Muscle of arm (tissue), 12 donors: ENCODE measurements around the gene CBR3. TPM values are rescaled to one million over a fixed set of nuclear protein-coding genes. Genes with fewer than 3 reads are reported as not detected.
A peak's percentile ranks its signal among the peaks of the same experiment; 100 is the strongest.
"Not testable (repeated sequence)": the region's sequence is repeated elsewhere in the genome, so short reads cannot be mapped to it uniquely, and the experiment has no call there.

ENCODE experiments used
- DNase-seq: peaks from one replicate; pipeline ENCODE4 v3.0.0-alpha.2; 2013
- polyA plus RNA-seq, 12 donors: library from polyadenylated mRNA; unstranded; fragments of 120-200 nt; gene quantifications; one replicate each; pipeline ENCODE4 v1.2.1, GENCODE V29; 2013; ENCODE audit not compliant: insufficient read length in 12 of 12

CBR3 gene
- polyA plus RNA-seq, 12 donors, result 2.0 to 3.6 (median 2.5) TPM; not detected in 2

- no peak for DNase-seq
These were observed 21.0 kb upstream of the CBR3 start for GRCh38 chr21:36113647-36114428.

GRCh38 chr21:36115138-36115730 lies 19.6 kb upstream of the CBR3 start:
- no peak for DNase-seq

GRCh38 chr21:36117286-36117741 lies 17.6 kb upstream of the CBR3 start:
- no peak for DNase-seq

GRCh38 chr21:36120304-36120888 lies 14.5 kb upstream of the CBR3 start:
- DNase-seq, result no peak

DNA sequence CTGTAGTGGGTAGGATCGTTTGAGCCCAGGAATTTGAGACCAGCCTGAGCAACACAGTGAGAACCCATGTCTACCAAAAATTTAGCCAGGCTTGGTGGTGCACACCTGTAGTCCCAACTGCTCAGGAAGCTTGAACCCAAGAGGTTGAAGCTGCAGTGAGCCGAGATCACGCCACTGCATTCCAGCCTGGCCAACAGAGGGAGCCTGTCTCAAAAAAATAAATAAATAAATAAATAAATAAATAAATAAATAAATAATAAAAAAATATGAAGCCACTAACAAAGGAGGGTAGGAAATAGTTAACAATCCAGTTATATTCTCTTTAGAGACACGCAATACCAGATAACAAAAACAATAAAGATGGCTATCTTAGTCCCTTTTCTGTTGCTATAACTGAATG lies 11.9 kb upstream of the CBR3 start:
- DNase-seq, result no peak

GRCh38 chr21:36124395-36124794 lies 10.5 kb upstream of the CBR3 start:
- no peak for DNase-seq

GRCh38 chr21:36125512-36126207 lies 9.2 kb upstream of the CBR3 start:
- peak; percentile 38 for DNase-seq

DNA sequence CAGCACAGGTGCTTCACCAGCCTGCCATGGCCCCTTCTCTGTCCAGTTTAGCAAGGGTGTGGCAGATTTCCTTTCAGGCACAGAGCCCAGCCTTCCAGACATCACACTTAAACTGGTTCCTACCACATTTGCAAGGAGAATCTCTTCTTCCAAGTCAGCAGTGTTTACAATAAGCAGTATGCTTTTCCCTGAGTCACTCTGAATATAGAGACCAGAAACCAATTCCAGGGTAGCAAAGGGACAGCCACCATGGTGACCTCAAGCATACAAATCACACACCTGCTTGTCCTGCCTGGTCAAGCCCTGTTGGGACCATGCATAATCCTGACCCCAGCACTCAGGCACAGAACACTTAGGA lies 8.7 kb upstream of the CBR3 start:
- no peak for DNase-seq

- DNase-seq, result no peak
These were observed 8.2 kb upstream of the CBR3 start for GRCh38 chr21:36126621-36127110.

- no peak for DNase-seq
These were observed 7.5 kb upstream of the CBR3 start for GRCh38 chr21:36127250-36127904.

DNA sequence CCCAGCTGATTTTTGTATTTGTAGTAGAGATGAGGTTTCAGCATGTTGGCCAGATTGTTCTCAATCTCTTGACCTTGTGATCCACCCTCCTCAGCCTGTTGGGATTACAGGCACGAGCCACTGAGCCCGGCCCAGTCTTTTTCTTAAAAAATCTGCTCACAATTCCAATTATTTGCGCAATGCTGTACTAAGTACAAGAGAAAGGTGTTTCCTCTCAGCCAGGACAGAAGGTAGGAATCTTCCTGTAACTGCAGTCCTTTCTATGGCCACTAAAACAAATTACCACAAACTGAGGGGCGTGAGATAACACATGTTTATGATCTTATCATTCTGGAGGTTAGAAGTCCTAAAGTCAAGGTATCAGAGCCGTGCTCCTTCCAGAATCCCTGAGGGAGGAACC lies 6.9 kb upstream of the CBR3 start:
- DNase-seq, result no peak

DNA sequence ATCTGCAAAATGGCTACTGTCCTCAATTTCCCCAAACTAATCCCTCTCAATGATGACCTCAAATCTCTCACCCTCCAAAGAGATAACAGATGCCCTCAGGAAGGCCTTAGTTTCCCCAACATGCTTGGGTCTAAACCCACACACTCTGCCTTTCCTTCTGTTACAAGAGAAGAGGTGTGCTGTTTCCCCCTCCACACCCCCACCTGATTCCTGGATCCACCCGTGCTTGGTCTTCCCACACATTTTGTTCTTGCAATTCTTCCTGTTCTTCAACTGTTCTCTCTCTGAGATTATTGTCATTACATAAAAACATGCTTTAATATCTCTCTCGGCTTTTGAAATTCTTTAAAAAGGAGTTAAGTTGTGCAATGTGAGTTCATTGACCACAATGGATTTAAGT lies 5.7 kb upstream of the CBR3 start:
- DNase-seq, result no peak

DNA sequence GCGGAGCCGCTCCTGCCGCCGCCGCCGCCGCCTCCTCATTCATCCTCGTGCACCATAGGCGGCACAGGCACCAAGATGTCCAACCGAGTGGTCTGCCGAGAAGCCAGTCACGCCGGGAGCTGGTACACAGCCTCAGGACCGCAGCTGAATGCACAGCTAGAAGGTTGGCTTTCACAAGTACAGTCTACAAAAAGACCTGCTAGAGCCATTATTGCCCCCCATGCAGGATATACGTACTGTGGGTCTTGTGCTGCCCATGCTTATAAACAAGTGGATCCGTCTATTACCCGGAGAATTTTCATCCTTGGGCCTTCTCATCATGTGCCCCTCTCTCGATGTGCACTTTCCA lies 4.5 kb upstream of the CBR3 start:
- DNase-seq, result not testable (repeated sequence)

DNA sequence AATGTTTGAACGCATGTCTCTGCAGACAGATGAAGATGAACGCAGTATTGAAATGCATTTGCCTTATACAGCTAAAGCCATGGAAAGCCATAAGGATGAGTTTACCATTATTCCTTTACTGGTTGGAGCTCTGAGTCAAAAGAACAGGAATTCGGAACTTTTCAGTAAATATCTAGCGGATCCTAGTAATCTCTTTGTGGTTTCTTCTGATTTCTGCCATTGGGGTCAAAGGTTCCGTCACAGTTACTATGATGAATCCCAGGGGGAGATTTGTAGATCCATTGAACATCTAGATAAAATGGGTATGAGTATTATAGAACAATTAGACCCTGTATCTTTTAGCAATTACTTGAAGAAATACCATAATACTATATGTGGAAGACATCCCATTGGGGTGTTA lies 4.0 kb upstream of the CBR3 start:
- DNase-seq, result not testable (repeated sequence)

DNA sequence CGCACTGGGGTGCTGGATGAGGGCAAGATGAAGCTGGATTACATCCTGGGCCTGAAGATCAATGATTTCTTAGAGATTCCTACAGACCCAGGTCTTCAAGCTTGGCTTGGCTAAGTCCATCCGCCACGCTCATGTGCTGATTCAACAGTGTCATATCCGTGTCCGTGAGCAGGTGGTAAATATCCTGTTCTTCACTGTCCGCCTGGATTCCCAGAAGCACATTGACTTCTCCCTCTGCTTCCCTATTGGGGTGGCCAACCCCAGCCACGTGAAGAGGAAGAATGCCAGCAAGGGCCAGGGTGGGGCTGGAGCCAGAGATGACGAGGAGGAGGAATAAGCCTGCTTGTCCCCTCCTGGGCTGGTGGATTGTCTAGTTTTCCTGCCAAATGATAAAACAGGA lies 2.2 kb upstream of the CBR3 start:
- no peak for DNase-seq

- DNase-seq, result peak; percentile 69
These were observed 668 bp downstream of the CBR3 start for GRCh38 chr21:36135391-36136102.

- not testable (repeated sequence) for DNase-seq
These were observed 4.9 kb downstream of the CBR3 start for GRCh38 chr21:36139791-36140190.

GRCh38 chr21:36141513-36141925 lies 6.6 kb downstream of the CBR3 start:
- DNase-seq, result peak; percentile 65

- not testable (repeated sequence) for DNase-seq
These were observed 9.4 kb downstream of the CBR3 start for GRCh38 chr21:36144233-36144632.

- no peak for DNase-seq
These were observed 10.4 kb downstream of the CBR3 start for GRCh38 chr21:36145259-36145658.

GRCh38 chr21:36147911-36148310 lies 13.0 kb downstream of the CBR3 start:
- no peak for DNase-seq
